Activated CD4-positive, alpha-beta T cell treated with anti-CD3 and anti-CD28 coated beads for 4 hours (primary cell): Measurements from ENCODE around the gene FSCN2.
A peak's percentile ranks its signal among the peaks of the same experiment; 100 is the strongest.

Source experiments
- DNase-seq, 2 donors: peaks; one replicate each; pipeline ENCODE4 v3.0.0-alpha.2; 2020

Gene FSCN2

GRCh38 chr17:81513753-81514488 is 14.3 kb upstream of the FSCN2 start:
- DNase-seq = peak; percentile 37 to 48

- no peak for DNase-seq
Observed at GRCh38 chr17:81514489-81514738, 13.8 kb upstream of the FSCN2 start.

DNA sequence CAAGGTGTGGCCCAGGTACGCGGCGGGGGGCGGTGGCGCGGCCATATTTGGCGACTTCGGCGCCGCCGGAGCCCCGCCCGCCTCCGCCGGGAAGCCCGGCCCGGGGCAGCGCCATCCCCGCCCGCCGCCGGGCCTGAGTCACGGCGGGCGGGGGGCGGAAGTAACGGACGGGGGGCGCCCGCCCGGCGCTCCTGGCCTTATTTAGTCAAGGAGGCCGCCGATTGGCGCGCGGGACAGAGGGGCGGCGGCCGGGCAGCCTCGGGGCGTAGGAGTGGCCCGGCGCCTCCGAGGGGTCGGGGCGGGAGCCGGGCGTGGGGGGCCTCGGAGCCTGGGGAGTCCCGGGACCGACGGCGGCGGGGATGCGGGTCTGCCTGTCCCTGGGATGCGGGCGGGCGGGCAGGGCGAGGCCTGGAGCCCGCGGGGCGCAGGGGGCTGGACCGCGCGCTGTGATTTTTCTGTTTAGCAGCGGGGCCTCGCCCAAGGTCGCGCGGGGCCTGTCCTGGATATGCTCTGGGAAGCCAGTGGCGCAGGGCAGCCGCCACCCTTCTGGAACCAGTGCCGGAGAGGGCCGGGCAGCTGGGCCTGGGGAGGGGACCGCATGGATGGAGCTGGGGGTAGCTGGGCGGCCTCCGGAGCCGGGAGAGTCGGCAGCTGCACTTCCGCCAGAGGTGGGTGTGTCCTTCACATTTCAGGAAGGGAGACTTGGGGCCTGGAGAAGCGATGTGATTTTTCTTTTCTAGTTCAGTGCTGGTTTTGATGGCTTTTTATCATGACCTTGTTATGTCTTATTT is 13.2 kb upstream of the FSCN2 start:
- peak; percentile 69 to 83 for DNase-seq

GRCh38 chr17:81515530-81516041 is 12.6 kb upstream of the FSCN2 start:
- no peak for DNase-seq

- DNase-seq = no peak
Observed at GRCh38 chr17:81516439-81516838, 11.7 kb upstream of the FSCN2 start.

DNA sequence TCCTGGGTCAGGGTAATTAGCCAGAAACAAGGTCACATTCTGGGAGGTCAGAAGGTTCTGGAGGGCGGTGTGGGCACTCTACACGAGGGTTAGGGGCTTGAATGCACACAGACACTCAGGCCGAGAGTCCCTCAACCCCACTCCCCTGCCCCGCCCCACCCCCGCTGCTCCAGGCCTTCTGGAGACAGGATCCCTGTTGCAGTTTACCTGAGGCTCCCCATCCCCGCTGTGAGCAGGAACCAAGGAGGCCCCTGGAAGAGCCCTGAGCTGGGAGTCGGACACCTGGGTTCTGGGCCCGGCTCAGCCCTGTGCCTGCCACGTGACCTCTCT is 11.2 kb upstream of the FSCN2 start:
- no peak for DNase-seq

DNA sequence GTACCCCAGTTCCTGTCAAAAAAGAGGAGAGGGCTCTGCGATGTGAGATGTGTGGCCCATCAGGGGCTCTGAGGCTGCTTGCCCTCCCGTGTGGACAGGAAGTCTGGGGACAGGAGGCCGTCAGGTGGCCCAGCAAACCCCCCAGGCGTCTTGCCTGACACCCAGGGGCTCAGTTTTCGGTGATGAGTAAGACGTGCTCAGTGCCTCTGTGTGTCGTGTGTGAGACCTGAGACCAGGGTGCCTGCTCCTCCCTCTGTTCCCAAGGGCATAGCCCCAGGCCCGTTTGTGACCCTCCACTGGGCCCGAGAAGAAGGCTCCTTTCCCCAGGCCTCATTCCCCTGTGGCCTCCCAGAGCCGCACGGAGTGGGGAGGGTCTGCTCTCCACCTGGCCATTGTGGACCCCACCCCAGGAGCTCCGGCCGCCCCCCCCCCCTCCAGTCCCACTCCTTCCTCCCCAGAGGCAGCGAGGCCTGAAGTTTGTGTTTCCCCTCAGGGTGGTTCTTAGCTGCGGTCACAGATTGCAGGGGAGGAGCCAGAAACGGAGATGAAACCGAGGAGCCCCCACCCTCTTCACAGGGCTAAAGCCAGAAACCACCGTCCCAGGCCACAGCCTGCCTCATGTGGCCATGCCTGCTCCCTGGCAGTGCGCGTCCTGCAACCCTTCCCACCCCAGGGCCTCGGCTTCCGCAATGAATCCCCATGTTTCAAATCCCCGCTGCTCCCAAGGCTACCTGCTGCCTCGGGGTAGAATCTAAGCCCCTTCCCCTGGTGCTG is 10.7 kb upstream of the FSCN2 start:
- no peak for DNase-seq

- DNase-seq = no peak
Observed at GRCh38 chr17:81518113-81518784, 9.9 kb upstream of the FSCN2 start.

DNA sequence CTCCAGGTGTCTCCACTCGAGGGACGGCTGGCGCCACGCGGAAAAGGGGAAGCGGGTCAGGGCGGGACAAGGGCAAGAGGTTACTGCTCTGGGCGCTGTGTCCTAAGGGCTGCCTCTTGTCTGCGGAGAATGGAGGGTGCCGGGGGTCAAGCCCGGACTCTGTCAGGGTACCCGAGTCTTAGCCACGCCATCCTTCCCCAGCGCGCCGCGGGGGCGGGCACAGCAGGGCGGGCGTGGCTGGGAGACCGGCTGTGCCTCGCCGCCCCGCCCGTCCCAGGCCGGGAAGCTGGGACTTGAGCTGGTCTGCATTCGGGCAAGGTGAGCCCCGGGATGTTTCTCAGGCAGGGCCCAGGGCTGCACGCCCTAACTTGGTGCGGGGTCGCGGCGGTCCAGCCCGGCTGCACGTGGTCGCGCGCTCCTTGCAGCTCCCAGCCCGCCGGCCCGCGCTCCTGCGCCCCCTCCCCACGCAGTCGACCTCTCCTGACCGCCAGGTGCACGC is 9.3 kb upstream of the FSCN2 start:
- DNase-seq = no peak

DNA sequence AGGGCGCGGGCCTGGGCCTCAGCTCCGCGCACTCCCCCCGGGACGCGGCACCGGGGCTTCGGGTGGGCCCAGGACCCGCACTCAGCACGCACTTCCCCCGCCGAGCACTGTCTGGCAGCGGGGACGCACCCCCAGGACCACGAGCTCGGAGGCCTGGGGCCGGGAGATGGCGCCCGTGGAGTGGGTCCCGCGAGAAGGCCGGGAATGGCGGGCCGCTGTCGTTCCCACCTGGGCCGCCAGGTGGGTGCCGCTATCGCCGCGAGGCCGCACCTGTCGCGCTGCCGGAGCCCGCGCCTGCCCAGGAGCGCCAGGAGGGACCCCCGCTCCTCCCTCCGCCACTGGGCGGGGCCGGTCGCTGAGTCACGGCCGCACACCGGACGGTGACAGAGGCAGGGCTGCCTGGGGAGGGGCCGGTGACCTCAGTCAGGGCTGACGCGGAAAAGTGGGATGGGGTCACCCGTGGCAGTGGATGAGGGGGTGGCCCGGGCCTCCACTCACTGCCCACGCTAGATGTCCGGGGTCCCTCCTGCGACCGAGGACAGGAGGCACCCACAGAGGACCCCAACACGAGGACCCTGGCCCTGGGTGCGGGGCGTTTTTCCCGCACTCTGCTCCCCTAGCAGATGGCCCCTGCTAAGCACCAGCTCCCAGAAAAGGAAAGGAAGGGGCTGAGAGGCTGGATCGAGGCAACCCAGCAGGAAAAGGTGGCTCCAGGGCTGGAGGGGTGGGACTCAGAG is 8.7 kb upstream of the FSCN2 start:
- peak; percentile 67 to 71 for DNase-seq

GRCh38 chr17:81520021-81520901 is 7.9 kb upstream of the FSCN2 start:
- DNase-seq = no peak

DNA sequence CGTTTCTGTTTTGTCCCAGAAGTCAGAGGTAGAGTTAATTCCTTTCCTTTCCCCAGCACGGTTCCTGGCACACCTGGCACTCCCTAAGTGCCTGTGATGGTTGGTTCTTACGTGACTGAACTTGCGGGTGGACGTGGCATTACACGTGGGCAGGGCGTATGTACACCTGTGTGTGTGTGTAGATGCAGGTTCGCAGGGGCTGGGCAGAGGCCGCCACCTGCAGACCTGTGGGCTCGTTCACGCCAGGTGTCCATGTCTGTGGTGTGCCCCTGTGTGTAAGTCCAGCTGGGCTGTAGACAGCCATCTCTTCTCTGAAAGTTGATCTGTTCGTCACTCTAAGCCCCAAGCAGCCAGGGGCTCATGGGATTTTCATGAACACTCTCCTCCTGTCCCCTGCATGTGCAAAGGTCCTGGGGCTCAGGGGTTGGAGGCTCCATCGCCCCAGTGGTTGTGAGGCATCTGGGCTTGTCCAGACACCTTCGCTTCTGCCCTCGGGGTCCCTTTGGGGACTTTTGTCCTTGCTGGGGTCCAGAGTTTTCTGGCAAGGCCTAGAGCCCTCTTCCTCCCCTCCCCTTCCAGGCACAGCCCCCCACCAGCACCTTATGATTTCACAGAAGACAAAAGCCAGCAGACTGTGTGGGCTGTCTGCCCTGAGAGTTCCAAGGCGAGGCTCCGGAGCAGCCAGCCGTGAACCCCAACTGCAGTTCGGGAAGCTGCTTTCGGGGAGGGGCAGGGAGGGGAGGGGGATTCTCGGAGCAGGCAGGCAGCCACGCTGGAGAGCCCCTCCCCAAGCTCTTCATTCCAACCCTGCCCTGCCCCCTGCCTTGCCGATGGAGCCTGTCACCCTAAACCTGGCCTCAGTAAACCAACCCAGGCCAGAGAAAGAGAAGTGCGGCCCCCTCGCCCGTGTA is 5.4 kb upstream of the FSCN2 start:
- DNase-seq = no peak

DNA sequence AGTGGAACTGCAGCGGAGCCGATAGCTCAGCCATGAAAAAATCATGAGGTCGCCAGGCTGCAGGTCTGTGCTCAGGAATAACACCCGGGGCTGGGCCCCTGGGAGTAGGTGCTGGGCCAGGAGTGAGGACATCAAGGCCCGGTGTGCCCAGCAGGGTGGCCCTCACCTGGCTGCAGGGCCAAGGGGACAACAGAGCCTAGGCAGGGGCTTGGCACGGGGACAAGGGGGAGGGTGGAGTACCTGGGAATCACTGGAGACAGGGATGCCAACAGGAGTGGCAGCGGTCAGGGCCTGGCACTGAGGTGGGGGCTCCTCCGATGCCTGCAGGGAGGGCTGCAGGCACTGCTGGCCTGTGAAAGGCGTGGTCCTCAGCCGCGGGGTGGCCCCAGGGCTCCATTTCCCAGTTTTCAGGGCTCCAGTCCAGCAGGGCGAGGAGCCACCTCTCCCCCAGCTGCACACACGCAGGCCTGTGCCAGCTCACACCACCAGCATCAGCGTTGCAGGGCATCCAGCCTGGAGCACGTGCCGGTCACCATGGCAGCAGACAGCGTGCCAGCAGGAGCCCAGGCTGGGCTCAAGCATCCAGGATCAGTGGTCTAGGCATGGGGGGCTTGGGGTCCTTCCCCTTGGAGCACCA is 4.7 kb upstream of the FSCN2 start:
- no peak for DNase-seq

DNA sequence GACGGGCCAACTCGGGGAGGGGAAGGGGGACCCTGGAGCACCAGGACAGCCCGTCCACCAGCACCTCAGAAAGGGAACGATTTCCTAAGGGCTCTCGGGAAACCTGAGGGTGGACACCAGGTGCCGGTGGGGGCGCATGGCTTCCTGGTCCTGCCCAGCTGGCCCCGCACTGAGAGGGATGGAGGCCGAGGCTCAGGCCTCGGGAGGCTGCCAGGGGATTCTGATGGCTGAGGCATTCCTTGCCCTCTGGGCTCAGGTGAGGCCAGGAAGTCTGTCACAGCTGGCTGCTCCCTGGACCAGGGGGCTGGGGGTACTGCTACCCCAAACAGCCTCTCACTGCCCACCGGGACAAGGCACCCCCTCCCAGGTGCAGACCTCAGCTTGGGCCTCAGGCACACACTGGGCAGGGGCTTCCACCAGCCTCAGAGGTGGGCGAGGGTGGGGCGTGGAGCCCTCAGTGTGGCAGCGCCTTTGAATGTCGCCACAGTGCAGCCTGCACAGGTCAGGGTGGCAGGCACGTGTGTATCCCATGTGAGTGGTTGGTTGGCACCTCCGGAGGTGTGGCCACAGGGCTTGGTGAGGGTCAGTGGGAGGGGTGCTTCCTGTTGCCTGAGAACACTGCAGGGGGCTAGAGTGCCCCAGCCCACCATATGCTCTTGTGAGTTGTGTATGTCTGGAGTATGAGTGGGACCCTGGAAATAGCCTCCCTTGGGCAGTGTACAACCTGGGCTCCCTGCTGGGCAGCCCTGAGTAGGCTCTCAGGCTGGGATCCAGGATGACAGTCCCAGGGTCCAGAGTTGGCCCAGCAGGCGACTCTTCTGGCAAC is 3.9 kb upstream of the FSCN2 start:
- no peak for DNase-seq

DNA sequence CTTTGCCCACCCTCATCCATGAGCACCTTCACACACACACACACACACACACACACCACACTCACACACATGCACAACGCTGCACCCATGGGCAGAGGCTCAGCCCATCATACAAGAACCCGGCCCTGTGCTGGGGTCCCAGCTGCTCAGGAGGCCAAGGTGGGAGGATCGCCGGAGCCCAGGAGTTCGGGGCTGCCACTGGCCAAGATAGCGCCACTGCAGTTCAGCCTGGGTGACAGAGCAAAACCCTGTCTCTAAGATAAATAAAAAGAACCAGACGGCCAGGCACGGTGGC is 3.4 kb upstream of the FSCN2 start:
- no peak for DNase-seq

DNA sequence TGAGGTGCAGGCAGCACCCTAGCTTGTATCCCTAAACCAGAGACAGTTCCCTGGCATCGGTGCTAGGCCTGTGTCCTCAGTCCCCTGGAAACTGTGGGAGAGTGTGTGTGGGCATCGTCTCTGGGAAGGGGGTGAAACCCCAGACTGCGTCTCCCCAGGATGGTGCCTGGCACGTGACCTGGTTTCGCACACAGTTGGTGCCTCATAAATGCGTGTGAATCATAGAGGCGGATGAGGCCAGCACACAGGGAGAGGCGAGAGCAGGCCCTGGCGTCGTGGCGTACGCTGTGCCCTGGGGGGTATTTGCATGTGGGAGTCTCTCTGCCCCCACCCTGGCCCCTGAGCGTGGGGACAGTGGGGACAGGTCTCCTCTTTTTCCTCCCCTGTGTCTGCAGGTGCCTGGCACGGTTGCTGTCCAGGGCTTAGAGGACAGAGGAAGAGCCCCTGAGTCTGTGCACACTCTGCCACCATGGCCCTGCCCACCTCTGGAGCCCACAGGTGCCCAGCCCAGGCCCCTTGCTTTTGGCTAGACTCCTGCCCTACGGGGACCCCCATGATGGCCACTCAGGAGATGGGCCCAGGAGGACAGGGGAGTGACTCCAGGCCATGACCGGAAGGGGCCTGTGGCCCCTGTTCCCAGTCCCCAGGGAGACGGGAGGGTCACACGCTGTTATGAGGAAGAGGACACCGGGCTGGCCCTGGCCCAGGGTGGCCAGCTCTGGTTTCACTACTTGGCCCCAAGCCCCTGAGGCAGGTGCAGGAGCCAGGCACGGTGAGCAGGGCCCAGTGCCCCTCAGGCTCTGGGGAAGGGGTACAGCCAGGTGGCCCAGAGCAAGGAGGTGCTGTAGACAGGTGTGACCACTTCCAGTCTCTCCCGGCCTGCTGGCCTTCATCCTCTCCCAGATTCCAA is 1.3 kb upstream of the FSCN2 start:
- DNase-seq = no peak

- no peak for DNase-seq
Observed at GRCh38 chr17:81528384-81528650, 140 bp downstream of the FSCN2 start.
